ENCODE data around the gene TICAM1. TPM values are rescaled to one million over a fixed set of nuclear protein-coding genes. Genes with fewer than 3 reads are reported as not detected.
A peak's percentile ranks its signal among the peaks of the same experiment; 100 is the strongest.

The TICAM1 gene
- total and polyA plus RNA-seq, 2 of the 13 experiments (the other 11 are each of a cell fraction or from before 2014, with no cell fraction given), result 0.33 to 0.95 TPM

DNA sequence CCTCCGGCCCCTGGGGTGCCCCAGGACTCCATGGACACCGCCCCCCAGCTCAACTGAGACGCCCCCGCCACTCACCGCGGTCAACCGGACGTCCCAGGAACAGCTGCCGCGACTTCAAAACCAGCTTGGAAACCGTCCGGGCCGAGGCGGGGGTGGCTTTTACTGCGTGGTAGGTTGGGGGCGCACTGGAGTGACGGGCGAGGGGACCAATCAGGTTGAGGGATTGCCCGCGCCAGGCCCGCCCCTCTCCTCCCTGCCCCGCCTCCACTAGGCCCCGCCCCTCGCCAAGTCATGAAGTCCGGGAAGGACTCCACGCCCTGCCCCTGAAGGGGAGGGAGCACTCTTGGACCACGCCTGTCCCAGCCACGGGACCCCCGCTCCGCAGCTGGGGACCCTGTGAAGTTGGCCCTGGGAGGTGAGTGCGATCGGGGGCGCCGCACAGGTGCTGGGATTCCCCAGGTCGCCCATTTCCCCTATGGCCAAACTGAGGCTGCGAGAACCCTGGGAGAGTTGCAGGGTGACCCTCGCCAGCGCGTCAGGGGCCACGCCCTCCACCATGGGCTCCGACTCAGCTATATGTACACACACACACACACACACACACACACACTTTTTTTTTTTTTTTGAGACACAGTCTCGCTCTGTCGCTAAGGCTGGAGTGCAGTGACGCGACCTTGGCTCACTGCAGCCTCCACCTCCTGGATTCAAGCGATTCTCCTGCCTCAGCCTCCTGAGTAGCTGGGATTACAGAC is 36.2 kb upstream of the TICAM1 start, which contains the start of gene PLIN3 (continued):
- TF ChIP-seq AKNA (CRISPR knock-in tag; IDR thresholded peaks at IDR 0.05; ENCODE audit: borderline replicate concordance), result no peak
- TF ChIP-seq, protein P1, sequence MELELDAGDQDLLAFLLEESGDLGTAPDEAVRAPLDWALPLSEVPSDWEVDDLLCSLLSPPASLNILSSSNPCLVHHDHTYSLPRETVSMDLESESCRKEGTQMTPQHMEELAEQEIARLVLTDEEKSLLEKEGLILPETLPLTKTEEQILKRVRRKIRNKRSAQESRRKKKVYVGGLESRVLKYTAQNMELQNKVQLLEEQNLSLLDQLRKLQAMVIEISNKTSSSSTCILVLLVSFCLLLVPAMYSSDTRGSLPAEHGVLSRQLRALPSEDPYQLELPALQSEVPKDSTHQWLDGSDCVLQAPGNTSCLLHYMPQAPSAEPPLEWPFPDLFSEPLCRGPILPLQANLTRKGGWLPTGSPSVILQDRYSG (CRISPR knock-in tag; IDR thresholded peaks at IDR 0.05), result no peak
- TF ChIP-seq ZNF441 (CRISPR knock-in tag; IDR thresholded peaks at IDR 0.05; ENCODE audit: borderline replicate concordance), result peak; percentile 75
- no peak for TF ChIP-seq EHMT2 (IDR thresholded peaks at IDR 0.05; ENCODE audit: borderline replicate concordance, low read depth, low read length)
- TF ChIP-seq ETV6 (CRISPR knock-in tag; conservative IDR thresholded peaks at IDR 0.05), result no peak; the same call in 1 of the 2 replicates
- TF ChIP-seq ZNF569 (CRISPR knock-in tag; IDR thresholded peaks at IDR 0.05; ENCODE audit: borderline replicate concordance), result no peak
- TF ChIP-seq HCFC1 (IDR thresholded peaks at IDR 0.05; ENCODE audit: low read depth, low read length), result no peak
- TF ChIP-seq, protein P2, sequence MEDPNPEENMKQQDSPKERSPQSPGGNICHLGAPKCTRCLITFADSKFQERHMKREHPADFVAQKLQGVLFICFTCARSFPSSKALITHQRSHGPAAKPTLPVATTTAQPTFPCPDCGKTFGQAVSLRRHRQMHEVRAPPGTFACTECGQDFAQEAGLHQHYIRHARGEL (CRISPR knock-in tag; IDR thresholded peaks at IDR 0.05), result no peak
- TF ChIP-seq DNMT1 (CRISPR knock-in tag; IDR thresholded peaks at IDR 0.05), result no peak
- TF ChIP-seq KAT7 (CRISPR knock-in tag; IDR thresholded peaks at IDR 0.05; ENCODE audit: borderline replicate concordance), result no peak
- no peak for TF ChIP-seq ATF6 (CRISPR knock-in tag; conservative IDR thresholded peaks at IDR 0.05)
- no peak for TF ChIP-seq ZNF713 (CRISPR knock-in tag; IDR thresholded peaks at IDR 0.05)
- TF ChIP-seq RORA (CRISPR knock-in tag; IDR thresholded peaks at IDR 0.05), result no peak
- no peak for TF ChIP-seq DMTF1 (CRISPR knock-in tag; IDR thresholded peaks at IDR 0.05)
- no peak; the same call in 1 of the 2 replicates for TF ChIP-seq KLF15 (CRISPR knock-in tag; IDR thresholded peaks at IDR 0.05; ENCODE audit: borderline replicate concordance)
- no peak for TF ChIP-seq MATR3 (CRISPR knock-in tag; IDR thresholded peaks at IDR 0.05)
- no peak for TF ChIP-seq ZNF773 (CRISPR knock-in tag; IDR thresholded peaks at IDR 0.05; ENCODE audit: borderline replicate concordance)
- TF ChIP-seq ZNF382 (CRISPR knock-in tag; IDR thresholded peaks at IDR 0.05; ENCODE audit: borderline replicate concordance), result no peak
- 0 out of 2 replicates have a peak, but pooled peaks have one; percentile 37 for TF ChIP-seq SALL2 (CRISPR knock-in tag; IDR thresholded peaks at IDR 0.05)

Measured in HepG2 (cell line).